ENCODE data around the gene APCDD1L. TPM values are rescaled to one million over a fixed set of nuclear protein-coding genes. Genes with fewer than 3 reads are reported as not detected.

APCDD1L gene
- total RNA-seq, 4 donors from 2014 or later = 0.07 to 0.22 TPM; not detected in 2

- Histone ChIP-seq H3K9me3 (no peaks in the 10 kb centered on the region), H3K27me3 (peaks cover 0 to 4% (median 0%) of the 10 kb centered on the region in 3 donors), H3K36me3 (no peaks in the 10 kb centered on the region), H3K4me1 (no peaks in the 10 kb centered on the region), H3K27ac (no peak overlapping the region), H3K4me3 (no peak overlapping the region)
- intact Hi-C loops (cut with DNase I; ENCODE audit: low total_unique reads) (no loop called here), in situ Hi-C loops (cut with MboI; ENCODE audit: low sequenced_read_pairs in 4 of 4) (no loop called here)
- DNase-seq (no peak), ATAC-seq (no peak)
- TF ChIP-seq POLR2A (IDR thresholded peaks at IDR 0.05) (no peak), CTCF (IDR thresholded peaks at IDR 0.05 in 4 of 5, conservative IDR thresholded peaks at IDR 0.05 in 1 of 5) (no peak)
Measured at GRCh38 chr20:58547623-58548475, 32.6 kb upstream of the APCDD1L start.

DNA sequence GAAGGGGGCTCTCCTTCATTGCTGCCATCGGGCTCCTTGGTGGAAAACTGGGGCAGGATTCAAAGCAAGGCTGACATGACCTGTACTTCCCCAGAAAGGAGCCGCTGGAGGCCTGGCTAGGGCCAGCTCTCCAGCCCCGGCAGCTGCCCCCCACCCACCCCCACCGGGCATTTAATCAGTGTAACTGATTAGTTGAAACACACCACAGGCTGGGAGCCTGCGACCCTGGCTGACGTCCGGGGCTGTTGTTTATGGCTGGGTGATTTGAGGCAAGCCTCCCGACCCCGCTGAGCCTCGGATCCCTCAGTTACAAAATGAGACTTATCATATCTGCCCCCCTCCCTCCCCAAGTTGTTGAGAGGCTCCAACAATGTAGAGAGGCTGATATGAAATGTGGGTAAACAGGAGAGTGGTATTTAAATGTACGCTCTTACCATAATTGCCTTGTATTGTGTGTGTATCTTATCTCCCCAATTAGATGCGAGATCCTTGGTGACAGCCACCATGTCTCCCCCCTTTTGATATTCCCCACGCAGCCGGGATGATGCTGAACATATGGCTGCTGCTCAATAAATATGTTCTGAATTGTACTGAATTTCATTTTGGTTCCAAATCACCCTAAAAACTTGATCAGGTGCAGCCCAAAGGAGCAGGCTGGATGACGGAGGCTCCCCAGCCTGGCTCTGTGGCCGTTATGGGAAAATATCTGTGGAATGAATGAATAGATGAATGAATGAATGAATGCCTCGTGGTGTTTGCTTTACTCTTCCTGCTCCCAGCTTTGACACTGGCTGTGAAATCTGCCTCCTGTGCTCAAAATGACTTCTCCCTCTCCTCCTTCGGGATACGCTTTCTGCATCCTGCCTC, 31.8 kb upstream of the APCDD1L start:
- Histone ChIP-seq H3K36me3 (no peaks in the 10 kb centered on the region), H3K27ac (no peak overlapping the region), H3K4me1 (no peaks in the 10 kb centered on the region), H3K27me3 (peaks cover 0 to 4% (median 0%) of the 10 kb centered on the region in 3 donors), H3K9me3 (no peaks in the 10 kb centered on the region), H3K4me3 (no peak overlapping the region)
- intact Hi-C loops (cut with DNase I; ENCODE audit: low total_unique reads) (no loop called here), in situ Hi-C loops (cut with MboI; ENCODE audit: low sequenced_read_pairs in 4 of 4) (no loop called here)
- TF ChIP-seq POLR2A (IDR thresholded peaks at IDR 0.05) = no peak
- no peak for ATAC-seq
- DNase-seq = no peak

DNA sequence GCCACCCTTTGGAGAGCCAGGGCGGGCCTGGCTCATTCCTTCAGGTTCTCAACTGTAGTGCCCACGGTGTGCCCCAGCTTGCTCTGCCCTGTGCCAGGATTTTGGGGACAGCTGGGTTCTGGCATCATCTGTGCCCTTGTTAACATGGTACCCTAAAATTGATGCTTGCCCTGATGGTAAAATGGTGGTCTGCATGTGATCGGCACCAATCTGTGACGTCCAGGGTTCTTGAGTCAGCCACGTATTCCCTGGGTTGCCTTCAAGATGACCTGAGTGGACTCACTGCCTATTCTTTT, 31.2 kb upstream of the APCDD1L start:
- DNase-seq (no peak), ATAC-seq (no peak)
- H3K4me3 ChIP-seq = no peak overlapping the region
- no peaks in the 10 kb centered on the region for H3K4me1 ChIP-seq
- no peaks in the 10 kb centered on the region for H3K36me3 ChIP-seq
- in situ Hi-C loops (cut with MboI; ENCODE audit: low sequenced_read_pairs in 4 of 4) = no loop called here
- peaks cover 0 to 4% (median 0%) of the 10 kb centered on the region in 3 donors for H3K27me3 ChIP-seq
- no peaks in the 10 kb centered on the region for H3K9me3 ChIP-seq
- intact Hi-C loops (cut with DNase I; ENCODE audit: low total_unique reads) = no loop called here
- H3K27ac ChIP-seq = no peak overlapping the region
- TF ChIP-seq POLR2A (IDR thresholded peaks at IDR 0.05) (no peak), CTCF (IDR thresholded peaks at IDR 0.05 in 4 of 5, conservative IDR thresholded peaks at IDR 0.05 in 1 of 5) (no peak)

DNA sequence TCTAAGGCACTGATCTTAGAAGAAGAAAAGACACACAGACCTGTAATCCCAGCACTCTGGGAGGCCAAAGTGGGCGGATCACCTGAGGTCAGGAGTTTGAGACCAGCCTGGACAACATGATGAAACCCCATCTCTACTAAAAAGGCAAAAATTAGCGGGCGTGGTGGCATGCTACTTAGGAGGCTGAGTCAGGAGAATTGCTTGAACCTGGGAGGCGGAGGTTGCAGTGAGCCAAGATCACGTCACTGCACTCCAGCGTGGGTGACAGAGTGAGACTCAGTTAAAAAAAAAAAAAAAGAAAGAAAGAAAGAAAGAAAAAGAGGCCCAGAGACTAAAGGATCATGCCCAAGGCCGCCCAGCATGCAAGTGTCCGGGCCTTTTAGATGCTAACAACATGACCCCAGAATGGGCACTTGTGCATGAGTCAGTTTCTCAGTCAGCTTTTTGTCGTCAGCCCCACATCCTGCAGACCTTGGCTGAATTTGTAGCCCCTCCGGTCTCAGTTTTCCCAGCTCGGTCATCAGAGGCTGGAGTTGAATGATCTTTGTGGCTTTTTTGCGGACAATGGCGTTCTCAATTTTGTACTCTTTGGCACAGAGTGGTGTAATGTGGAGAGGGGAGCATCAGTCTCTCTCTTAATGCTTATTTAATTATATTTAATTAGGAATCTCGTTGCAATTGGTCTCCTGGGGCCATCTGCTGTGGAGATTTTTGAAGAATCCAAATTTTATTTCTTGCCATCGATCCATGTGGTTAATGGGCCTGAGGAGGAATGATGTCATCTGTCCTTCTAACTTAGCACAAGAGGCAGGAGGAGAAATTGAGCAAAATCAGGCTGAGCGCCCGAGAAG, 30.6 kb upstream of the APCDD1L start:
- ATAC-seq (no peak), DNase-seq (no peak)
- Histone ChIP-seq H3K36me3 (no peaks in the 10 kb centered on the region), H3K9me3 (no peaks in the 10 kb centered on the region), H3K4me1 (no peaks in the 10 kb centered on the region), H3K27ac (no peak overlapping the region), H3K4me3 (no peak overlapping the region), H3K27me3 (peaks cover 0 to 4% (median 0%) of the 10 kb centered on the region in 3 donors)
- intact Hi-C loops (cut with DNase I; ENCODE audit: low total_unique reads) (no loop called here), in situ Hi-C loops (cut with MboI; ENCODE audit: low sequenced_read_pairs in 4 of 4) (no loop called here)
- TF ChIP-seq POLR2A (IDR thresholded peaks at IDR 0.05) = no peak
- TF ChIP-seq CTCF (IDR thresholded peaks at IDR 0.05 in 4 of 5, conservative IDR thresholded peaks at IDR 0.05 in 1 of 5) = no peak

All from gastrocnemius medialis (tissue), 4 donors.